ENCODE results near the gene NNAT.

DNA sequence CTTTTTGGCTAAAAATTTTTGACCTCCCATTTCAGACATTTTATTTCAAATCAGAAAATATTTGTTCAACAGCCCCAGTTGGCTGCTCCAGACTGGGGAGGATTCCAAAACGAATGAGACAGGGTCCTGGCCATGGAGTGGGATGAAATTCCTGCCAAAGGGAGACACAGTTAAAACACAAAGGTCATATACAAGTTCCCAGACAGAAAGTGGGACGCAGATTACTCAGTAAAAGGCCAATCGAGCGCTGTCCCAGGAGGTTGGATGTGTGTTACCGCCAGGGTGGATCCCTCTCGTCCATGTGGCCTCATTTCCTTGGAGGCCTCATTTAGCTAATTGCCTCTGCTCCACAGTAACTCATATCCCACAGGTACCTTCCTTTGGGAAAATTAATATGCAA lies 41.8 kb upstream of the NNAT start:
- TF ChIP-seq POLR2AphosphoS5 (IDR thresholded peaks at IDR 0.05; ENCODE audit: insufficient read depth in 1 of 2, low read depth in 1 of 2) (no peak), POLR2A (IDR thresholded peaks at IDR 0.05) (no peak)
- TF ChIP-seq, protein P1, sequence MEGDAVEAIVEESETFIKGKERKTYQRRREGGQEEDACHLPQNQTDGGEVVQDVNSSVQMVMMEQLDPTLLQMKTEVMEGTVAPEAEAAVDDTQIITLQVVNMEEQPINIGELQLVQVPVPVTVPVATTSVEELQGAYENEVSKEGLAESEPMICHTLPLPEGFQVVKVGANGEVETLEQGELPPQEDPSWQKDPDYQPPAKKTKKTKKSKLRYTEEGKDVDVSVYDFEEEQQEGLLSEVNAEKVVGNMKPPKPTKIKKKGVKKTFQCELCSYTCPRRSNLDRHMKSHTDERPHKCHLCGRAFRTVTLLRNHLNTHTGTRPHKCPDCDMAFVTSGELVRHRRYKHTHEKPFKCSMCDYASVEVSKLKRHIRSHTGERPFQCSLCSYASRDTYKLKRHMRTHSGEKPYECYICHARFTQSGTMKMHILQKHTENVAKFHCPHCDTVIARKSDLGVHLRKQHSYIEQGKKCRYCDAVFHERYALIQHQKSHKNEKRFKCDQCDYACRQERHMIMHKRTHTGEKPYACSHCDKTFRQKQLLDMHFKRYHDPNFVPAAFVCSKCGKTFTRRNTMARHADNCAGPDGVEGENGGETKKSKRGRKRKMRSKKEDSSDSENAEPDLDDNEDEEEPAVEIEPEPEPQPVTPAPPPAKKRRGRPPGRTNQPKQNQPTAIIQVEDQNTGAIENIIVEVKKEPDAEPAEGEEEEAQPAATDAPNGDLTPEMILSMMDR (IDR thresholded peaks at IDR 0.05) = no peak
